HFFc6 (cell line): Measurements from ENCODE around the gene SRRM2. TPM values are rescaled to one million over a fixed set of nuclear protein-coding genes. Genes with fewer than 3 reads are reported as not detected.

ENCODE experiments used
- DNase-seq: peaks from one replicate; pipeline ENCODE4 v3.0.0-alpha.2; 2018
- H3K27ac Mint-ChIP-seq: 2 replicates; pipeline ENCODE4 v1.8.0; 2020; ENCODE audit warnings: mild to moderate bottlenecking, mixed read lengths
- H3K27me3 Mint-ChIP-seq: 2 replicates; pipeline ENCODE4 v1.8.0; 2021; ENCODE audit warnings: mild to moderate bottlenecking, moderate library complexity, mixed read lengths; ENCODE audit not compliant: insufficient read depth
- H3K36me3 Mint-ChIP-seq: 2 replicates; pipeline ENCODE4 v1.8.0; 2021; ENCODE audit warnings: low read depth, mixed read lengths
- H3K4me1 Mint-ChIP-seq: 2 replicates; pipeline ENCODE4 v1.8.0; 2020; ENCODE audit warnings: low read depth, mixed read lengths
- H3K4me3 Mint-ChIP-seq: 2 replicates; pipeline ENCODE4 v1.8.0; 2020; ENCODE audit warnings: mild to moderate bottlenecking, moderate library complexity, mixed read lengths
- H3K9me3 Mint-ChIP-seq: 2 replicates; pipeline ENCODE4 v1.8.0; 2020; ENCODE audit warnings: mild to moderate bottlenecking, mixed read lengths
- CTCF ChIP-seq: fragments of 200-600 bp; sonication (generic); IDR thresholded peaks from 2 replicates; pipeline ENCODE4 v1.5.0; 2021; ENCODE audit warnings: antibody characterized with exemption, mild to moderate bottlenecking
- total RNA-seq, 6 experiments: library from RNA; stranded (reverse); fragmentation: NEBNext Ultra II Directional; extraction: Animal tissue kit (Norgen Biotek cat#: 25700); gene quantifications; 2 replicates in 1 of 6; 3 replicates in 5 of 6; pipeline ENCODE4 v1.2.3, GENCODE V29; 2021

Gene SRRM2
- total RNA-seq, 6 experiments from 2014 or later = 223 to 317 (median 269) TPM

DNA sequence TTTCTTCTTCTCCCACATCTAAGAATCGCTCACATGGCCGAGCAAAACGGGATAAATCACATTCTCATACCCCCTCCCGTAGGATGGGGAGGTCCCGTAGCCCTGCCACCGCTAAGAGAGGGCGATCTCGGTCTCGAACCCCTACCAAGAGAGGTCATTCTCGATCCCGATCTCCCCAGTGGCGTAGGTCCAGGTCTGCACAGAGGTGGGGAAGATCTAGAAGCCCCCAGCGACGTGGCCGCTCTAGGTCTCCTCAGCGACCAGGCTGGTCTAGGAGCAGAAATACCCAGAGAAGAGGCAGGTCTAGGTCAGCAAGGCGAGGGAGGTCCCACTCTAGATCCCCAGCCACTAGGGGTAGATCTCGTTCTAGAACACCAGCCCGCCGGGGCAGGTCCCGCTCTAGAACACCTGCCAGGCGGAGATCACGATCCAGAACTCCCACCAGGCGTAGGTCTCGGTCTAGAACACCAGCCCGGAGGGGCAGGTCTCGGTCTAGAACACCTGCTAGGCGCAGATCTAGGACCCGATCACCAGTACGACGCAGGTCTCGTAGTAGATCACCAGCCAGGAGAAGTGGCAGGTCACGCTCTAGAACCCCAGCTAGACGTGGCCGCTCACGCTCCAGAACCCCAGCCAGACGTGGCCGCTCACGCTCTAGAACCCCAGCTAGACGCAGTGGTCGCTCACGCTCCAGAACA is 9.6 kb downstream of the SRRM2 start:
- peaks cover 40% of the 10 kb centered on the region for H3K4me1 Mint-ChIP-seq
- no peak overlapping the region for H3K4me3 Mint-ChIP-seq
- TF ChIP-seq CTCF = no peak
- H3K27ac Mint-ChIP-seq = no peak overlapping the region
- H3K36me3 Mint-ChIP-seq = peaks cover 100% of the 10 kb centered on the region
- no peak for DNase-seq
- peaks cover 12% of the 10 kb centered on the region for H3K27me3 Mint-ChIP-seq
- peaks cover 43% of the 10 kb centered on the region for H3K9me3 Mint-ChIP-seq

DNA sequence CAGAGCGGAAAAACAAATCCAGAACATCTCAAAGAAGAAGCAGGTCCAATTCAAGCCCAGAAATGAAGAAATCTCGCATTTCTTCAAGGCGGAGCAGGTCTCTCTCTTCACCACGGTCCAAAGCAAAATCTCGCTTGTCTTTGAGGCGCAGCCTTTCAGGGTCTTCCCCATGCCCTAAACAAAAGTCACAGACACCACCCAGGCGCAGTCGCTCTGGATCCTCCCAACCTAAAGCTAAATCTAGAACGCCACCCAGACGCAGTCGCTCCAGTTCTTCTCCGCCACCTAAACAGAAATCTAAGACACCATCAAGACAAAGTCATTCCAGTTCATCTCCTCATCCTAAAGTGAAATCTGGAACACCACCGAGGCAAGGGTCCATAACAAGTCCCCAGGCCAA is 10.3 kb downstream of the SRRM2 start:
- Mint-ChIP-seq H3K9me3 (peaks cover 43% of the 10 kb centered on the region), H3K27ac (no peak overlapping the region), H3K27me3 (peaks cover 12% of the 10 kb centered on the region), H3K4me3 (no peak overlapping the region; the same call in 1 of the 2 replicates), H3K4me1 (peaks cover 36% of the 10 kb centered on the region), H3K36me3 (peaks cover 95% of the 10 kb centered on the region)
- no peak for TF ChIP-seq CTCF
- no peak for DNase-seq

DNA sequence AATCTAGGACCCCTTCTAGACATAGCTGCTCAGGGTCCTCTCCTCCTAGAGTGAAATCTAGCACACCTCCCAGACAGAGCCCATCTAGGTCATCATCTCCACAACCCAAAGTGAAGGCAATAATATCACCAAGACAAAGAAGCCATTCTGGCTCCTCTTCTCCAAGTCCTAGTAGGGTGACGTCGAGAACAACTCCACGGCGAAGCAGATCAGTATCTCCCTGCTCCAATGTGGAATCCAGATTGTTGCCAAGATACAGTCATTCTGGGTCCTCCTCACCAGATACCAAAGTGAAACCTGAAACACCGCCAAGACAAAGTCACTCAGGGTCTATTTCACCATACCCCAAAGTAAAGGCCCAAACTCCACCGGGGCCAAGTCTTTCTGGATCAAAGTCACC is 10.7 kb downstream of the SRRM2 start:
- H3K27me3 Mint-ChIP-seq = peaks cover 12% of the 10 kb centered on the region
- H3K27ac Mint-ChIP-seq = peak overlapping the region; percentile 27; the same call in 1 of the 2 replicates
- DNase-seq = no peak
- no peak overlapping the region; the same call in 1 of the 2 replicates for H3K4me3 Mint-ChIP-seq
- H3K36me3 Mint-ChIP-seq = peaks cover 95% of the 10 kb centered on the region
- H3K4me1 Mint-ChIP-seq = peaks cover 41% of the 10 kb centered on the region
- TF ChIP-seq CTCF = no peak
- peaks cover 43% of the 10 kb centered on the region for H3K9me3 Mint-ChIP-seq

GRCh38 chr16:2764718-2765117 is 12.3 kb downstream of the SRRM2 start:
- Mint-ChIP-seq H3K9me3 (peaks cover 43% of the 10 kb centered on the region), H3K4me3 (no peak overlapping the region), H3K36me3 (peaks cover 90% of the 10 kb centered on the region), H3K27me3 (peaks cover 14% of the 10 kb centered on the region), H3K27ac (no peak overlapping the region), H3K4me1 (peaks cover 39% of the 10 kb centered on the region)
- no peak for TF ChIP-seq CTCF
- no peak for DNase-seq

GRCh38 chr16:2765462-2766404 is 13.3 kb downstream of the SRRM2 start:
- H3K9me3 Mint-ChIP-seq = peaks cover 43% of the 10 kb centered on the region
- DNase-seq = no peak
- H3K27me3 Mint-ChIP-seq = peaks cover 16% of the 10 kb centered on the region
- peak overlapping the region; percentile 32; the same call in 1 of the 2 replicates for H3K4me3 Mint-ChIP-seq
- TF ChIP-seq CTCF = no peak
- peaks cover 32% of the 10 kb centered on the region for H3K4me1 Mint-ChIP-seq
- peaks cover 84% of the 10 kb centered on the region for H3K36me3 Mint-ChIP-seq
- peak overlapping the region; percentile 23; the same call in 1 of the 2 replicates for H3K27ac Mint-ChIP-seq
